ENCODE data around the gene KDM4D.
A peak's percentile ranks its signal among the peaks of the same experiment; 100 is the strongest.

KDM4D gene

GRCh38 chr11:95035316-95035715, 61.8 kb downstream of the KDM4D start:
- DNase-seq (ENCODE audit: low spot score): no peak

GRCh38 chr11:95037356-95038035, 64.0 kb downstream of the KDM4D start:
- peak; percentile 22 for DNase-seq (ENCODE audit: low spot score)

GRCh38 chr11:95042239-95042638, 68.7 kb downstream of the KDM4D start:
- no peak for DNase-seq (ENCODE audit: low spot score)

GRCh38 chr11:95042906-95043305, 69.4 kb downstream of the KDM4D start:
- DNase-seq (ENCODE audit: low spot score): no peak

GRCh38 chr11:95044010-95044409, 70.5 kb downstream of the KDM4D start:
- DNase-seq (ENCODE audit: low spot score): no peak

- DNase-seq (ENCODE audit: low spot score): no peak
Measured at GRCh38 chr11:95045812-95046211, 72.3 kb downstream of the KDM4D start.

Measured in AG20443 (cell line).